ENCODE measurements around the gene FITM1. TPM values are rescaled to one million over a fixed set of nuclear protein-coding genes. Genes with fewer than 3 reads are reported as not detected.
A peak's percentile ranks its signal among the peaks of the same experiment; 100 is the strongest.

Gene FITM1
- total and polyA plus RNA-seq, 2 donors (not counting 1 experiment from before 2014, with no cell fraction given) = not detected

GRCh38 chr14:24160850-24161804 lies 30.7 kb downstream of the FITM1 start, which contains the start of gene IRF9:
Gene IRF9 (plus strand): TSS chr14:24161265. CDS start chr14:24162145, 880 bp downstream.
- Histone ChIP-seq H3K36me3 (ENCODE audit: control insufficient read depth, insufficient read depth, low read length) (peaks cover 42% of the 10 kb centered on the region), H4K20me1 (ENCODE audit: control insufficient read depth, extremely low read depth, insufficient read depth, low read length) (no peaks in the 10 kb centered on the region), H3K9me3 (ENCODE audit: control insufficient read depth, insufficient read depth, low read depth, low read length) (no peaks in the 10 kb centered on the region), H3K79me2 (ENCODE audit: control insufficient read depth, insufficient read depth, low read length) (peaks cover 19% of the 10 kb centered on the region), H3K27ac (ENCODE audit: insufficient read depth, low read length) (peak within 1 kb of the TSS; percentile 91), H2AFZ (ENCODE audit: low read length) (no peak within 1 kb of the TSS), H3K27me3 (ENCODE audit: control insufficient read depth, insufficient read depth, low read length) (no peaks in the 10 kb centered on the region), H3K4me3 (replicated peaks in 1 of 4; ENCODE audit: control extremely low read depth in 1 of 4, insufficient read depth in 1 of 4, low read depth in 3 of 4, low read length in 4 of 4) (peak within 1 kb of the TSS; percentile 68 to 100 (median 85)), H3K4me1 (ENCODE audit: control insufficient read depth, extremely low read depth, insufficient read depth, low read length) (peaks cover 10% of the 10 kb centered on the region), H3K9ac (ENCODE audit: insufficient read depth, low read length) (peak within 1 kb of the TSS; percentile 67), H3K4me2 (ENCODE audit: extremely low read depth, insufficient read depth, low read length) (peak within 1 kb of the TSS; percentile 89)
- TF ChIP-seq CTCF (conservative IDR thresholded peaks at IDR 0.05 in 1 of 2, IDR thresholded peaks at IDR 0.05 in 1 of 2; ENCODE audit: low read depth in 1 of 2, low read length in 2 of 2) = peak; percentile 75 to 94
- TF ChIP-seq EZH2 (IDR thresholded peaks at IDR 0.05; ENCODE audit: low read length, missing control alignments) = no peak
- DNase-seq (ENCODE audit: low read depth in 2 of 2) = peak; percentile 87 to 94

- Histone ChIP-seq H3K9ac (ENCODE audit: insufficient read depth, low read length) (peak overlapping the region; percentile 67), H3K27me3 (ENCODE audit: control insufficient read depth, insufficient read depth, low read length) (no peaks in the 10 kb centered on the region), H3K27ac (ENCODE audit: insufficient read depth, low read length) (peak overlapping the region; percentile 91), H3K4me3 (replicated peaks in 1 of 4; ENCODE audit: control extremely low read depth in 1 of 4, insufficient read depth in 1 of 4, low read depth in 3 of 4, low read length in 4 of 4) (peak overlapping the region; percentile 68 to 100 (median 85)), H4K20me1 (ENCODE audit: control insufficient read depth, extremely low read depth, insufficient read depth, low read length) (no peaks in the 10 kb centered on the region), H2AFZ (ENCODE audit: low read length) (no peak overlapping the region), H3K4me1 (ENCODE audit: control insufficient read depth, extremely low read depth, insufficient read depth, low read length) (peaks cover 10% of the 10 kb centered on the region), H3K4me2 (ENCODE audit: extremely low read depth, insufficient read depth, low read length) (peak overlapping the region; percentile 89), H3K9me3 (ENCODE audit: control insufficient read depth, insufficient read depth, low read depth, low read length) (no peaks in the 10 kb centered on the region), H3K36me3 (ENCODE audit: control insufficient read depth, insufficient read depth, low read length) (peaks cover 41% of the 10 kb centered on the region), H3K79me2 (ENCODE audit: control insufficient read depth, insufficient read depth, low read length) (peaks cover 19% of the 10 kb centered on the region)
- peak in 1 of 2 donors; percentile 49 for DNase-seq (ENCODE audit: low read depth in 2 of 2)
- TF ChIP-seq CTCF (conservative IDR thresholded peaks at IDR 0.05 in 1 of 2, IDR thresholded peaks at IDR 0.05 in 1 of 2; ENCODE audit: low read depth in 1 of 2, low read length in 2 of 2) (no peak), EZH2 (IDR thresholded peaks at IDR 0.05; ENCODE audit: low read length, missing control alignments) (no peak)
These were observed 31.6 kb downstream of the FITM1 start for GRCh38 chr14:24162093-24162492.

GRCh38 chr14:24164518-24164991 lies 34.1 kb downstream of the FITM1 start:
- H3K9ac ChIP-seq (ENCODE audit: insufficient read depth, low read length) = no peak overlapping the region
- peaks cover 10% of the 10 kb centered on the region for H3K4me1 ChIP-seq (ENCODE audit: control insufficient read depth, extremely low read depth, insufficient read depth, low read length)
- H3K36me3 ChIP-seq (ENCODE audit: control insufficient read depth, insufficient read depth, low read length) = peaks cover 37% of the 10 kb centered on the region
- peaks cover 19% of the 10 kb centered on the region for H3K79me2 ChIP-seq (ENCODE audit: control insufficient read depth, insufficient read depth, low read length)
- no peak for DNase-seq (ENCODE audit: low read depth in 2 of 2)
- H3K4me2 ChIP-seq (ENCODE audit: extremely low read depth, insufficient read depth, low read length) = no peak overlapping the region
- H3K4me3 ChIP-seq (replicated peaks in 1 of 4; ENCODE audit: control extremely low read depth in 1 of 4, insufficient read depth in 1 of 4, low read depth in 3 of 4, low read length in 4 of 4) = no peak overlapping the region
- no peak overlapping the region for H3K27ac ChIP-seq (ENCODE audit: insufficient read depth, low read length)
- H3K27me3 ChIP-seq (ENCODE audit: control insufficient read depth, insufficient read depth, low read length) = no peaks in the 10 kb centered on the region
- no peak for TF ChIP-seq EZH2 (IDR thresholded peaks at IDR 0.05; ENCODE audit: low read length, missing control alignments)
- no peak for TF ChIP-seq CTCF (conservative IDR thresholded peaks at IDR 0.05 in 1 of 2, IDR thresholded peaks at IDR 0.05 in 1 of 2; ENCODE audit: low read depth in 1 of 2, low read length in 2 of 2)
- H2AFZ ChIP-seq (ENCODE audit: low read length) = no peak overlapping the region
- H4K20me1 ChIP-seq (ENCODE audit: control insufficient read depth, extremely low read depth, insufficient read depth, low read length) = no peaks in the 10 kb centered on the region
- H3K9me3 ChIP-seq (ENCODE audit: control insufficient read depth, insufficient read depth, low read depth, low read length) = no peaks in the 10 kb centered on the region

Data from fibroblast of lung (primary cell).